ENCODE measurements around the gene MTX2.

GRCh38 chr2:176317623-176318065, 48.4 kb downstream of the MTX2 start:
- no peak for TF ChIP-seq SUZ12 (IDR thresholded peaks at IDR 0.05)
- no peak for TF ChIP-seq FOXM1 (IDR thresholded peaks at IDR 0.05; ENCODE audit: borderline replicate concordance)
- TF ChIP-seq BHLHE40 (IDR thresholded peaks at IDR 0.05; ENCODE audit: borderline replicate concordance) = no peak
- TF ChIP-seq ELF4 (IDR thresholded peaks at IDR 0.05) = no peak
- TF ChIP-seq NFRKB (IDR thresholded peaks at IDR 0.05) = no peak
- TF ChIP-seq, protein P1, sequence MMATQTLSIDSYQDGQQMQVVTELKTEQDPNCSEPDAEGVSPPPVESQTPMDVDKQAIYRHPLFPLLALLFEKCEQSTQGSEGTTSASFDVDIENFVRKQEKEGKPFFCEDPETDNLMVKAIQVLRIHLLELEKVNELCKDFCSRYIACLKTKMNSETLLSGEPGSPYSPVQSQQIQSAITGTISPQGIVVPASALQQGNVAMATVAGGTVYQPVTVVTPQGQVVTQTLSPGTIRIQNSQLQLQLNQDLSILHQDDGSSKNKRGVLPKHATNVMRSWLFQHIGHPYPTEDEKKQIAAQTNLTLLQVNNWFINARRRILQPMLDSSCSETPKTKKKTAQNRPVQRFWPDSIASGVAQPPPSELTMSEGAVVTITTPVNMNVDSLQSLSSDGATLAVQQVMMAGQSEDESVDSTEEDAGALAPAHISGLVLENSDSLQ (IDR thresholded peaks at IDR 0.05) = no peak
- no peak for TF ChIP-seq SP1 (IDR thresholded peaks at IDR 0.05)
- TF ChIP-seq FOXK2 (IDR thresholded peaks at IDR 0.05) = no peak
- no peak for TF ChIP-seq L3MBTL2 (conservative IDR thresholded peaks at IDR 0.05)
